Neural cell (in vitro differentiated cells): Measurements from ENCODE around the gene USP48. TPM values are rescaled to one million over a fixed set of nuclear protein-coding genes. Genes with fewer than 3 reads are reported as not detected.

Experiments used
- H2AFZ ChIP-seq: fragments of 200-600, 300-800 bp; sonication (generic), shearing (Covaris generic); 2 replicates; pipeline ENCODE4 v1.6.0; 2014; ENCODE audit warnings: low read depth, mild to moderate bottlenecking, antibody characterized with exemption, low read length, moderate library complexity
- H3F3A ChIP-seq: fragments of 200-600 bp; shearing (Covaris generic); 2 replicates; pipeline ENCODE4 v1.6.1; 2016; ENCODE audit warnings: mild to moderate bottlenecking, moderate library complexity, mixed read lengths, antibody characterized with exemption, low read length; ENCODE audit not compliant: insufficient read depth, poor library complexity, severe bottlenecking
- H3K27ac ChIP-seq: fragments of 200-600, 300-800 bp; sonication (generic), shearing (Covaris generic); 2 replicates; pipeline ENCODE4 v1.5.1; 2014; ENCODE audit warnings: mild to moderate bottlenecking, low read length, moderate library complexity
- H3K27me3 ChIP-seq: fragments of 300-800, 200-600 bp; sonication (generic), shearing (Covaris generic); 2 replicates; pipeline ENCODE4 v1.6.0; 2014; ENCODE audit warnings: mild to moderate bottlenecking, low read depth, low read length, moderate library complexity; ENCODE audit not compliant: insufficient read depth
- H3K36me3 ChIP-seq: fragments of 300-800, 200-600 bp; sonication (generic), shearing (Covaris generic); 2 replicates; pipeline ENCODE4 v1.5.1; 2014; ENCODE audit warnings: mild to moderate bottlenecking, antibody characterized with exemption, low read length, moderate library complexity; ENCODE audit not compliant: insufficient read depth
- H3K4me2 ChIP-seq: fragments of 300-800, 200-600 bp; sonication (generic), shearing (Covaris generic); 2 replicates; pipeline ENCODE4 v1.6.0; 2014; ENCODE audit warnings: mild to moderate bottlenecking, low read length
- H3K4me3 ChIP-seq: fragments of 300-800, 200-600 bp; sonication (generic), shearing (Covaris generic); 2 replicates; pipeline ENCODE4 v1.5.1; 2014; ENCODE audit warnings: mild to moderate bottlenecking, low read length, moderate library complexity
- H3K79me2 ChIP-seq: fragments of 200-600 bp; shearing (Covaris generic); replicated peaks from 2 replicates; pipeline ENCODE4 v1.6.0; 2014; ENCODE audit warnings: mild to moderate bottlenecking, low read length, moderate library complexity; ENCODE audit not compliant: insufficient read depth
- H3K9ac ChIP-seq: fragments of 300-800, 200-600 bp; sonication (generic), shearing (Covaris generic); 2 replicates; pipeline ENCODE4 v1.6.1; 2016; ENCODE audit warnings: mild to moderate bottlenecking, low read length, mixed read lengths
- H3K9me2 ChIP-seq: fragments of 200-600 bp; shearing (Covaris generic); 2 replicates; pipeline ENCODE4 v1.6.1; 2016; ENCODE audit warnings: mild to moderate bottlenecking, low read length, mixed read lengths; ENCODE audit not compliant: insufficient read depth
- H3K9me3 ChIP-seq: fragments of 200-600, 300-800 bp; sonication (generic), shearing (Covaris generic); 2 replicates; pipeline ENCODE4 v1.6.1; 2016; ENCODE audit warnings: mild to moderate bottlenecking, mixed run types, low read length, moderate library complexity, mixed read lengths
- H4K20me1 ChIP-seq: fragments of 200-600 bp; shearing (Covaris generic); 2 replicates; pipeline ENCODE4 v1.6.1; 2016; ENCODE audit warnings: mild to moderate bottlenecking, mixed run types; ENCODE audit not compliant: insufficient read depth
- EP300 ChIP-seq: fragments of 450-650 bp; conservative IDR thresholded peaks from 2 replicates; pipeline ENCODE4 v1.6.1; 2014; ENCODE audit warnings: antibody characterized with exemption, mild to moderate bottlenecking, moderate library complexity; ENCODE audit not compliant: poor library complexity, severe bottlenecking
- EZH2 ChIP-seq: fragments of 200-600, 300-800 bp; shearing (Covaris generic), sonication (generic); IDR thresholded peaks from 2 replicates; pipeline ENCODE4 v1.6.1; 2014; ENCODE audit warnings: antibody characterized with exemption, low read length, borderline replicate concordance, mild to moderate bottlenecking; ENCODE audit not compliant: insufficient read depth, poor library complexity, severe bottlenecking
- MXI1 ChIP-seq: fragments of 450-650 bp; conservative IDR thresholded peaks from 2 replicates; pipeline ENCODE4 v1.6.1; 2014; ENCODE audit warnings: antibody characterized with exemption, mild to moderate bottlenecking; ENCODE audit not compliant: poor library complexity, severe bottlenecking
- POLR2AphosphoS5 ChIP-seq: IDR thresholded peaks from 2 replicates; pipeline ENCODE4 v1.6.1; 2012
- RAD21 ChIP-seq: fragments of 450-650 bp; conservative IDR thresholded peaks from 2 replicates; pipeline ENCODE4 v1.6.1; 2014; ENCODE audit warnings: antibody characterized with exemption, mild to moderate bottlenecking, moderate library complexity
- SMC3 ChIP-seq: fragments of 450-650 bp; conservative IDR thresholded peaks from 2 replicates; pipeline ENCODE4 v1.6.1; 2014; ENCODE audit warnings: antibody characterized with exemption, mild to moderate bottlenecking, moderate library complexity; ENCODE audit not compliant: poor library complexity
- TAF1 ChIP-seq: IDR thresholded peaks from 2 replicates; pipeline ENCODE4 v1.6.1; 2012; ENCODE audit warnings: low read depth
- polyA plus RNA-seq: library from polyadenylated mRNA; depleted of rRNA; stranded (reverse); fragments of >200 nt; gene quantifications from 2 replicates; pipeline ENCODE4 v1.2.3, GENCODE V29; 2014
- TF ChIP-seq, protein P1 (sequence below): fragments of 450-650 bp; IDR thresholded peaks from 2 replicates; pipeline ENCODE4 v1.5.1; 2014; ENCODE audit warnings: antibody characterized with exemption, mild to moderate bottlenecking, moderate library complexity; ENCODE audit not compliant: poor library complexity, severe bottlenecking
- TF ChIP-seq, protein P2 (sequence below): IDR thresholded peaks from 2 replicates; pipeline ENCODE4 v1.6.1; 2012; ENCODE audit warnings: borderline replicate concordance

Gene USP48
- polyA plus RNA-seq, 1 donor from 2014 or later: 67.2 TPM

DNA sequence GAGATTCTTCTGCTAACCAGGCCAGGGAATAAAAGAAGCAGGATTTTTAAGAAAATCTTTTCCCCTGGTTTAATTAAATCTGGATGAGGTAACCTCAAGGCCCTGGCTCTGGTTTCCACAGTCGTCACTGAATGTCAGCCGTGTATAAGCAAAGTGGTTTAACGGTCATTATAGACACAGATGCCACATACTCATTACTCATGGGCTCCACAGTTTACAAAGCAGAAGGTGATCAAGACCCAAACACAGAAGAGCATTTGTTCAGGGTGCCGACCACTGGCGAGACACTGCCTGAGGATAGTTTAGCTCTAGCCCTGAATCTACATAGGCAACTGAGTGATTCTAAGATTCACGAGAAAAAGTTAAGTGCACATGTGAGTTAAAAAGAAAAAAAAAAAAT, 86.0 kb downstream of the USP48 start:
- Histone ChIP-seq H3K4me2 (no peak overlapping the region), H3K27ac (no peak overlapping the region), H2AFZ (no peak overlapping the region), H3K79me2 (no peaks in the 10 kb centered on the region), H3K27me3 (no peaks in the 10 kb centered on the region), H3F3A (no peaks in the 10 kb centered on the region), H3K36me3 (no peaks in the 10 kb centered on the region), H3K9me2 (no peaks in the 10 kb centered on the region), H3K9ac (no peak overlapping the region), H3K4me3 (no peak overlapping the region), H4K20me1 (no peaks in the 10 kb centered on the region), H3K9me3 (no peaks in the 10 kb centered on the region)
- TF ChIP-seq, protein P1, sequence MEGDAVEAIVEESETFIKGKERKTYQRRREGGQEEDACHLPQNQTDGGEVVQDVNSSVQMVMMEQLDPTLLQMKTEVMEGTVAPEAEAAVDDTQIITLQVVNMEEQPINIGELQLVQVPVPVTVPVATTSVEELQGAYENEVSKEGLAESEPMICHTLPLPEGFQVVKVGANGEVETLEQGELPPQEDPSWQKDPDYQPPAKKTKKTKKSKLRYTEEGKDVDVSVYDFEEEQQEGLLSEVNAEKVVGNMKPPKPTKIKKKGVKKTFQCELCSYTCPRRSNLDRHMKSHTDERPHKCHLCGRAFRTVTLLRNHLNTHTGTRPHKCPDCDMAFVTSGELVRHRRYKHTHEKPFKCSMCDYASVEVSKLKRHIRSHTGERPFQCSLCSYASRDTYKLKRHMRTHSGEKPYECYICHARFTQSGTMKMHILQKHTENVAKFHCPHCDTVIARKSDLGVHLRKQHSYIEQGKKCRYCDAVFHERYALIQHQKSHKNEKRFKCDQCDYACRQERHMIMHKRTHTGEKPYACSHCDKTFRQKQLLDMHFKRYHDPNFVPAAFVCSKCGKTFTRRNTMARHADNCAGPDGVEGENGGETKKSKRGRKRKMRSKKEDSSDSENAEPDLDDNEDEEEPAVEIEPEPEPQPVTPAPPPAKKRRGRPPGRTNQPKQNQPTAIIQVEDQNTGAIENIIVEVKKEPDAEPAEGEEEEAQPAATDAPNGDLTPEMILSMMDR: no peak
- TF ChIP-seq, protein P2, sequence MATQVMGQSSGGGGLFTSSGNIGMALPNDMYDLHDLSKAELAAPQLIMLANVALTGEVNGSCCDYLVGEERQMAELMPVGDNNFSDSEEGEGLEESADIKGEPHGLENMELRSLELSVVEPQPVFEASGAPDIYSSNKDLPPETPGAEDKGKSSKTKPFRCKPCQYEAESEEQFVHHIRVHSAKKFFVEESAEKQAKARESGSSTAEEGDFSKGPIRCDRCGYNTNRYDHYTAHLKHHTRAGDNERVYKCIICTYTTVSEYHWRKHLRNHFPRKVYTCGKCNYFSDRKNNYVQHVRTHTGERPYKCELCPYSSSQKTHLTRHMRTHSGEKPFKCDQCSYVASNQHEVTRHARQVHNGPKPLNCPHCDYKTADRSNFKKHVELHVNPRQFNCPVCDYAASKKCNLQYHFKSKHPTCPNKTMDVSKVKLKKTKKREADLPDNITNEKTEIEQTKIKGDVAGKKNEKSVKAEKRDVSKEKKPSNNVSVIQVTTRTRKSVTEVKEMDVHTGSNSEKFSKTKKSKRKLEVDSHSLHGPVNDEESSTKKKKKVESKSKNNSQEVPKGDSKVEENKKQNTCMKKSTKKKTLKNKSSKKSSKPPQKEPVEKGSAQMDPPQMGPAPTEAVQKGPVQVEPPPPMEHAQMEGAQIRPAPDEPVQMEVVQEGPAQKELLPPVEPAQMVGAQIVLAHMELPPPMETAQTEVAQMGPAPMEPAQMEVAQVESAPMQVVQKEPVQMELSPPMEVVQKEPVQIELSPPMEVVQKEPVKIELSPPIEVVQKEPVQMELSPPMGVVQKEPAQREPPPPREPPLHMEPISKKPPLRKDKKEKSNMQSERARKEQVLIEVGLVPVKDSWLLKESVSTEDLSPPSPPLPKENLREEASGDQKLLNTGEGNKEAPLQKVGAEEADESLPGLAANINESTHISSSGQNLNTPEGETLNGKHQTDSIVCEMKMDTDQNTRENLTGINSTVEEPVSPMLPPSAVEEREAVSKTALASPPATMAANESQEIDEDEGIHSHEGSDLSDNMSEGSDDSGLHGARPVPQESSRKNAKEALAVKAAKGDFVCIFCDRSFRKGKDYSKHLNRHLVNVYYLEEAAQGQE: no peak
- TF ChIP-seq EP300 (no peak), RAD21 (no peak), MXI1 (no peak), POLR2AphosphoS5 (no peak), TAF1 (no peak), EZH2 (no peak), SMC3 (no peak)

DNA sequence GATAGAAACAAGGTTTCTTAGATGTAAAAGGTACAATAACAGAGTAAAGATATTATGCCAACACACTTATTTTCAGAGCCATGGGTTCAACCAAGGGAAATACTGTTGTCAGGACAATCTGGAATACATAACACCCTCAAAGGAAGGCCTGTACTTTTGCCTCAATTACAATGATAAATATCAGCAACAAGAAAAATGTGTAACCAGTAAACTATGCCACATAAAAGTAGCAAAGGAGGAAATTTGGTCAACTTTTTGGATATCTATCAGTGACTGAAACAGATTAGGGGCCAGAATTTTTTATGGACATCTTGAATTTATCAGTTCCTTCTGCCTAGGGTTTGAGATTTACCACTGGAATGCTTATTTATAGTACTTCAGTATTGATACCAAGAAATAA, 89.2 kb downstream of the USP48 start:
- Histone ChIP-seq H3K9me2 (no peaks in the 10 kb centered on the region), H4K20me1 (no peaks in the 10 kb centered on the region), H2AFZ (no peak overlapping the region), H3K9me3 (no peaks in the 10 kb centered on the region), H3K4me3 (no peak overlapping the region), H3K36me3 (peaks cover 5% of the 10 kb centered on the region), H3F3A (no peaks in the 10 kb centered on the region), H3K27me3 (no peaks in the 10 kb centered on the region), H3K9ac (no peak overlapping the region), H3K4me2 (no peak overlapping the region), H3K27ac (no peak overlapping the region), H3K79me2 (no peaks in the 10 kb centered on the region)
- no peak for TF ChIP-seq EP300
- no peak for TF ChIP-seq TAF1
- no peak for TF ChIP-seq POLR2AphosphoS5
- TF ChIP-seq, protein P2: no peak
- no peak for TF ChIP-seq EZH2
- TF ChIP-seq RAD21: no peak
